Measurements from ENCODE around the gene PEPD.

PEPD gene

GRCh38 chr19:33511346-33511745 lies 10.2 kb downstream of the PEPD start:
- DNase-seq (ENCODE audit: low read depth): no peak

- DNase-seq (ENCODE audit: low read depth): no peak
Observed at GRCh38 chr19:33510462-33511194, 11.0 kb downstream of the PEPD start.

GRCh38 chr19:33509774-33510173 lies 11.8 kb downstream of the PEPD start:
- DNase-seq (ENCODE audit: low read depth): no peak

- no peak for DNase-seq (ENCODE audit: low read depth)
Observed at GRCh38 chr19:33508941-33509614, 12.5 kb downstream of the PEPD start.

GRCh38 chr19:33508431-33508830 lies 13.2 kb downstream of the PEPD start:
- no peak for DNase-seq (ENCODE audit: low read depth)

- DNase-seq (ENCODE audit: low read depth): no peak
Observed at GRCh38 chr19:33508009-33508408, 13.6 kb downstream of the PEPD start.

- no peak for DNase-seq (ENCODE audit: low read depth)
Observed at GRCh38 chr19:33507021-33507956, 14.3 kb downstream of the PEPD start.

- DNase-seq (ENCODE audit: low read depth): no peak
Observed at GRCh38 chr19:33506498-33506897, 15.1 kb downstream of the PEPD start.

- DNase-seq (ENCODE audit: low read depth): no peak
Observed at GRCh38 chr19:33505823-33506222, 15.8 kb downstream of the PEPD start.

- DNase-seq (ENCODE audit: low read depth): no peak
Observed at GRCh38 chr19:33505148-33505547, 16.4 kb downstream of the PEPD start.

- no peak for DNase-seq (ENCODE audit: low read depth)
Observed at GRCh38 chr19:33504058-33504444, 17.5 kb downstream of the PEPD start.

- no peak for DNase-seq (ENCODE audit: low read depth)
Observed at GRCh38 chr19:33503433-33504057, 18.0 kb downstream of the PEPD start.

- no peak for DNase-seq (ENCODE audit: low read depth)
Observed at GRCh38 chr19:33503030-33503429, 18.6 kb downstream of the PEPD start.

GRCh38 chr19:33502521-33502920 lies 19.1 kb downstream of the PEPD start:
- DNase-seq (ENCODE audit: low read depth): no peak

- DNase-seq (ENCODE audit: low read depth): no peak
Observed at GRCh38 chr19:33501693-33502356, 19.8 kb downstream of the PEPD start.

- no peak for DNase-seq (ENCODE audit: low read depth)
Observed at GRCh38 chr19:33500991-33501390, 20.6 kb downstream of the PEPD start.

GRCh38 chr19:33500586-33500985 lies 21.0 kb downstream of the PEPD start:
- DNase-seq (ENCODE audit: low read depth): no peak

- no peak for DNase-seq (ENCODE audit: low read depth)
Observed at GRCh38 chr19:33499671-33500506, 21.7 kb downstream of the PEPD start.

- no peak for DNase-seq (ENCODE audit: low read depth)
Observed at GRCh38 chr19:33499248-33499647, 22.3 kb downstream of the PEPD start.

- DNase-seq (ENCODE audit: low read depth): no peak
Observed at GRCh38 chr19:33498391-33499000, 23.1 kb downstream of the PEPD start.

All from HS-5 (cell line).